ENCODE measurements around the gene METRNL.

The METRNL gene

DNA sequence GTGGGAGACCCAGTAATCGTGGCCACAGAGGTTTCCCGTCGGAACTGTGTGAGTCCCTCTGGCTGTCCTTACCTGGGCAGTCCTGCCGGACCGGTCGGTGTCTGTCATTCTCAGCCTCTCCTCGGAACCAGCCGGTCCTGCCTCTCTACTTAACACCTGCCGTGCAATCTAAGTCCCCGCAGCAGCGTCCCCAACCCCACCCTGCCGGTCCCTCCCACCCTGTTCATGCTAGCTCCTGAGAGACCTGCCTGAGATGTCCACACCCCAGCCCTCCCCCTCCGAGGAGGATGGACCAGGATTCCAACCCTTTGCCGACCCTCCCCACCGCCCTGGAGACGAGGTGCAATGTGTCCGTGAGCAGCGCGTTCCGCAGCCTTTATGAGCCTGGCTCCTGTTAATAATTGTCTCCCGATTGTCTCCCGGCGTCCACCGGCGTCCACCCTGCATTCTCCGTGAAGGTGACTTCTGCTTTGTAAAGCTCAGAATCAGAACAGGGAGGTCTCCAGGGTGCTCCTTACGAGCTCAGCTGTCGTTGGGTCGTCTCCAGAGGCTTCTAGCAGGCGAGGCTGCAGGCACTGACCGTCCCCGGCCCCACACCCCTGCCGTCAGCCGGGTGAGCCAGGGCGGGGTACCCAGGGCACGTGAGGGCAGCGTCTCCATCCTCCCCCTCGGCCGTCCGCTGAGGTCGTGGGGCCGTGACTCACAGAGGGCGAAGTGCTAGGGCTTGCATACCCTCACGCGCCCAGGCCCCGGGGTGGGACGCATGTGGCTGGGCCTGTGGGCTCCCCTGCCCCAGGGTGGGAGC lies 10.1 kb downstream of the METRNL start:
- no peak for DNase-seq (ENCODE audit: low read depth in 2 of 3, low spot score in 2 of 3)

DNA sequence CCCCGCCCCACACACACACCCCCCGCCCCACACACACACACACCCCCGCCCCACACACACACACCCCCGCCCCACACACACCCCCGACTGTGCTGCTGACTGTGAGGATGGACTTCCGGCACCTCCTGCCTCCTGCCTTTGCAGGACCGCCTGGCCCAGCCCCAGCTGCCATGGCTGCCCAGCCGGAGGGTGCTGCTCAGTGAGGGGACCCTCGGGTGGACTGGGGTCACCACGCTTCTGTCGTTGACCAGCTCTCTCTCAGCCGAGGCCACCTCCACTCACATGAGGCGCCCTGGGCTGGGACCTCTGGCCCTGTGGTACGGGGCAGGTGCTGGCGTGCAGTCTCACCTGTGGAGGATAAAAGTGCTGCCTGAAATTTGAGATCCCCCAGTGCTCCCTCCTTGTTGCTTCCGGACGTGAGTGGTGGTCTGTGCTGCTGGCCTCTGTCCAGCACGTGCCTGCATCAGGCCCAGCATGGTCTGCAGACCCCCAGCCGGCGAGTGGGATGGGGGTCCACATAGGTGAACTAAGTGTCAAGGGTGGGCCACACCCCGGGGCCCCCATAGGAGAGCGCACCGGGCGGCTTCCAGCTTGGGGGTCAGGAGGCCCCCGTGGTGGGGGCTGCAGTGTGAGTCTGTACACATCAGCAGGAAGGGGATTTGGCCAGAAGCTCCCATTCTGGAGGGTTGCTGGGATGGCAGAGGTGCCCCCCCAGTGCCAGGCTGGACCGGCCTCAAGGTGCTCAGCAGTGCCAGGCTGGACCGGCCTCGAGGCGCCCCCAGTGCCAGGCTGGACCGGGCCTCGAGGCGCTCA lies 11.2 kb downstream of the METRNL start:
- no peak for DNase-seq (ENCODE audit: low read depth in 2 of 3, low spot score in 2 of 3)

DNA sequence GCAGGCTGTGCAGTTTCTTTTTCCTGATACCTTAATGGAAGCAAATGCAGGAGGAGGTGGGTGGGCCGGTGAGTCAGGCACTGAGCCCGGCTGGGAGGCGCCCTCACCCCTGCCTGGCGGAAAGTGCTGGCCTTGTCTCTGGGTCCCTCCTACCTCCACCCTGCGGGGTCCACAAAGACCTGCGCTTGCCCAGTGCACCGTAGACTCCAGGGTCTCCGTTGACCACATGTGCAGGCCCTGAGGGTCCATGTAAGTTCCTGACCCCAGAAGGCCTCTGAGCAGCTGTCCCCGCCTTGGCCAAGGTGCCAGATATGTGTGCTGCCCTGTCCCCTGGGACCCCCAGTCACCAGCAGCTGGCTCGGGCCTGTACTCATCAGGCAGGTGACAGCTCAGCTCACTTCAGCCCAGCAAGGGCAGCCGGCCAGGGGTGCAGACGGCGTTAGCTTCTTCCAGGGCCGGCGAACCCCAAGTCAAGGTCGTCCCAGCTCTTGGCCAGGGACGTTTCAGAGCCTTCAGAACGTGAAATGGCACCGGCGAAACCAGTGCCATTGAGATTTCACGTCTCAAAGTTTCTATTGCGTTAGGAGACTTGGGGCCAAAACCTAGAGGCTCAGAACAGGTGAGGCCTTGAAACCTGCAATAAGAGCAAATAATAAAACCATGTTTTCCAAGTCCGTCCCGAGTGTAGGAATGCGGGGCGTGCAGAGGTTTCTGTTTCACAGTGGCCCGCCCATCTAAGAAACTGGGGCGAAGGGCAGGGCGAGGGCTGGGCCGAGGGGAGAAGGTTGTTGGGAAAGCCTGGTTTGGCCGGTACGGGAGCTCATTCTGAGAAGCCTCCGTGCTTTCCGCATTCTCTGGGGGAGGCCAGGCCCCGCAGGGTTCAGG lies 12.1 kb downstream of the METRNL start:
- DNase-seq (ENCODE audit: low read depth in 2 of 3, low spot score in 2 of 3) = no peak

- no peak for DNase-seq (ENCODE audit: low read depth in 2 of 3, low spot score in 2 of 3)
Measured at GRCh38 chr17:83092186-83092585, 12.8 kb downstream of the METRNL start.

GRCh38 chr17:83092931-83093330 lies 13.5 kb downstream of the METRNL start:
- no peak for DNase-seq (ENCODE audit: low read depth in 2 of 3, low spot score in 2 of 3)

DNA sequence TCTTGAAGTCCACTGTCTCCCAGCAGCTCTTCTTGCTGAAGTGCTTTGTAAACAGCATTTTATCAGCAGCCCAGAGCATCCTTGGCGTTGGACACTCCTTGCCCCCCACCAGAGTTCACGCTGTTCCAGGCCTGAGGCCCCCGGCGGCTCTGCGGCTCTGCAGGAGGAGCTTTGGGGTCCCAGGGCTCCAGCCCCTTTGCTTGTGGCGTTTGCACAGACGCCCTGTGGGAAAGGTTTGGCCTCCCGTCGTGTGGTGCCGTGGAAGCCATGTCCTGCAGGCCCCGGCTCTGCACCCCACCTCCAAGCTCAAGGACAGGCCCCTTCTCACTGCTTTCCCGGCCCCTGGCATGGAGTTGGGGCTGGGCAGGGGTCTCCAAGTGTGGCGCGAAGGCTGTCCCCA lies 14.1 kb downstream of the METRNL start:
- no peak for DNase-seq (ENCODE audit: low read depth in 2 of 3, low spot score in 2 of 3)

DNA sequence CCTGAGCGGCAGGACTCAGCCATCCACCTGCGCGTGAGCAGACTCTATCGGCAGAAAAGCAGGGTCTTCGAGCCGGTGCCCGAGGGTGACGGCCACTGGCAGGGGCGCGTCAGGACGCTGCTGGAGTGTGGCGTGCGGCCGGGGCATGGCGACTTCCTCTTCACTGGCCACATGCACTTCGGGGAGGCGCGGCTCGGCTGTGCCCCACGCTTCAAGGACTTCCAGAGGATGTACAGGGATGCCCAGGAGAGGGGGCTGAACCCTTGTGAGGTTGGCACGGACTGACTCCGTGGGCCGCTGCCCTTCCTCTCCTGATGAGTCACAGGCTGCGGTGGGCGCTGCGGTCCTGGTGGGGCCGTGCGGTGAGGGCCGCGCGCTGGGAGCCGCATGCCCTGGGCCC lies 14.9 kb downstream of the METRNL start:
- DNase-seq (ENCODE audit: low read depth in 2 of 3, low spot score in 2 of 3) = no peak

DNA sequence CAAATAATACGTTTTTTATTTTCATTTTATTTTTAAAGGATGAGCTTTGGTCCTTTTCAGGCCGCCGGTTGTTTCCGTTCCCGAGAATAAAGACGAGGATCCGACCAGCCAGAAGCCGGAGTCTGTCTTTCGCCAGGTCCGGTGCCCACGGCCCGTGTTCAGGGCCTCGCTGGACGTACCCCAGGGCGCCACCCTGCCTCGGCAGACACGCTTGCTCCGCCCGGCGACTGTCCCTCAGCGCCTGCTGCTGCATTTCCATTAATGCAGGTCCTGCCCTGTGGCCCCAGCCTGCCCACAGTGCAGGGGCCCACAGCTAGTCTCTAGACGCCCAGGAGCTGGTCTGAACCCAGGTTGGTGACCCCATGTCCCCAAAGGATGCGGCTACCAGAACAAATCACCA lies 15.6 kb downstream of the METRNL start:
- no peak for DNase-seq (ENCODE audit: low read depth in 2 of 3, low spot score in 2 of 3)

DNA sequence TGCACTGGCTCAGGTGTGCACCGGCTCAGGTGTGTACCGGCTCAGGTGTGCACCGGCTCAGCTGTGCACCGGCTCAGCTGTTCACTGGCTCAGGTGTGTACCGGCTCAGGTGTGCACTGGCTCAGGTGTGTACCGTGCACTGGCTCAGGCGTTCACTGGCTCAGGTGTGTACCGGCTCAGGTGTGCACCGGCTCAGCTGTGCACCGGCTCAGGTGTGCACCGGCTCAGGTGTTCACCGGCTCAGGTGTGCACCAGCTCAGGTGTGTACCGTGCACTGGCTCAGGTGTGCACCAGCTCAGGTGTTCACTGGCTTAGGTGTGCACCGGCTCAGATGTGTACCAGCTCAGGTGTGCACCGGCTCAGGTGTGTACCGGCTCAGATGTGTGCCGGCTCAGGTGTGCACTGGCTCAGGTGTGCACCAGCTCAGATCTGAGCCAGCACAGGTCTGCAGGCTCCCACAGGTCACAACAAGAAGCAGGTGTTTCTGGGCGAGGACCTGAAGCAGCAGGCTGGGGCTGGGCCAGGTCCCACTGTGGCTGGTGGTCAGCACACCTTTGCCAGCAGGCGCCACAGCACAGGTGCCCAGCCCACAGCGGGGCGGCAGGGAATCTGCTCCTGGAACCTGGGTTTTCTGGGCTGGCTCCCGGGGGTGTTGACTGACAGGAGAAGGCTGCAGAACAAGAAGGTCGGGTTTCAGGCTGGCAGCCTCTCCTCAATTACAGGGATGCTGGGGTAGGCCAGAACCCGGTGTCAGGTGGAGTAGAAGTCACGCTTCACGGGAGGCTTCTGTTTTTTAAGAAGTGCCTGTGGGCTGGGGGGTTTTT lies 17.2 kb downstream of the METRNL start:
- no peak for DNase-seq (ENCODE audit: low read depth in 2 of 3, low spot score in 2 of 3)

- no peak for DNase-seq (ENCODE audit: low read depth in 2 of 3, low spot score in 2 of 3)
Measured at GRCh38 chr17:83097831-83098230, 18.4 kb downstream of the METRNL start.

- no peak for DNase-seq (ENCODE audit: low read depth in 2 of 3, low spot score in 2 of 3)
Measured at GRCh38 chr17:83098241-83099085, 19.1 kb downstream of the METRNL start.

DNA sequence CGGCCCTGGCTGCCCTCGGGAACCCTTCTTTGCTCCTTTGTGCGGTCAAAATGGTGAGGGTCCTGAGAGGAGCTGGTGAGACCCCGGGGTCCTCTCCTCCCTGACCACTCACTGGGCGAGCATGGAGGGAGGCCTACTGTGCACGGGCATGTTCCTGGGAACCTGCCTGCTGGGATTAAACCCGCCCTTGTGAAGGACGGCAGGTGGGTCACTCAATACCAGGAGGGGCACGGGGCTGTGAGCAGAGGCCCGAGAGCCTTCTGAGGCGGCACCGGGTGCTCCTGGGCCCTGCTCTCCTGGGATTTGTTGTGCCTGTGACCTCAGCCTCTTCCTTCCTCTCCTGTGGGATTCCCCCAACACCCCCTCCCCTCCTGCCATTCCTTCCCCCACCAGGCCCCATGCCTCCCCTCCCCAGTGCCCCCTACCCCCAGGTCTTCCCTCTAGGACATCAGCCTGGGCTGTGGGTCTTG lies 19.7 kb downstream of the METRNL start:
- no peak for DNase-seq (ENCODE audit: low read depth in 2 of 3, low spot score in 2 of 3)

- no peak for DNase-seq (ENCODE audit: low read depth in 2 of 3, low spot score in 2 of 3)
Measured at GRCh38 chr17:83099570-83100181, 20.3 kb downstream of the METRNL start.

GRCh38 chr17:83100220-83100852 lies 20.9 kb downstream of the METRNL start:
- DNase-seq (ENCODE audit: low read depth in 2 of 3, low spot score in 2 of 3) = no peak

GRCh38 chr17:83100853-83101391 lies 21.5 kb downstream of the METRNL start:
- no peak for DNase-seq (ENCODE audit: low read depth in 2 of 3, low spot score in 2 of 3)

- no peak for DNase-seq (ENCODE audit: low read depth in 2 of 3, low spot score in 2 of 3)
Measured at GRCh38 chr17:83101805-83102480, 22.5 kb downstream of the METRNL start.

GRCh38 chr17:83103200-83103942 lies 24.0 kb downstream of the METRNL start:
- DNase-seq (ENCODE audit: low read depth in 2 of 3, low spot score in 2 of 3) = no peak
